ENCODE data around the gene USP15. TPM values are rescaled to one million over a fixed set of nuclear protein-coding genes. Genes with fewer than 3 reads are reported as not detected.

USP15 gene
- total and polyA plus RNA-seq, 2 of the 8 experiments (the other 6 are each of a cell fraction or from before 2014, with no cell fraction given): 12.7 to 38.6 TPM

- Histone ChIP-seq H3K4me3 (ENCODE audit: extremely low read depth in 1 of 4, insufficient read depth in 2 of 4, low read depth in 3 of 4, low read length in 4 of 4) (no peak overlapping the region), H3K9ac (replicated peaks in 1 of 4; ENCODE audit: extremely low read depth in 1 of 4, low read depth in 3 of 4, low read length in 3 of 4) (no peak overlapping the region), H4K5ac (ENCODE audit: insufficient read length, low read depth, low read length) (no peak overlapping the region), H3K4me2 (ENCODE audit: insufficient read depth in 1 of 2, low read depth in 2 of 2, low read length in 2 of 2) (no peak overlapping the region), H3K9me3 (ENCODE audit: insufficient read depth in 2 of 2, low read depth in 1 of 2, low read length in 1 of 2) (no peaks in the 10 kb centered on the region; a peak in 1 of 4 replicates), H3K4ac (replicated peaks; ENCODE audit: insufficient read length, low read depth, low read length) (no peak overlapping the region), H4K8ac (ENCODE audit: extremely low read depth, insufficient read depth, low read length) (no peak overlapping the region), H3K36me3 (ENCODE audit: control insufficient read depth in 2 of 4, insufficient read depth in 4 of 4, low read length in 3 of 4) (peaks cover 0 to 11% (median 5%) of the 10 kb centered on the region in 4 experiments; a peak in 3 of 8 replicates), H2BK15ac (ENCODE audit: low read length) (no peak overlapping the region), H2AFZ (ENCODE audit: low read length) (no peak overlapping the region), H2BK20ac (ENCODE audit: low read length) (no peak overlapping the region), H3K4me1 (replicated peaks in 1 of 4; ENCODE audit: control insufficient read depth in 3 of 4, insufficient read depth in 4 of 4, low read length in 3 of 4) (no peaks in the 10 kb centered on the region), H3K79me2 (ENCODE audit: control insufficient read depth in 1 of 2, insufficient read depth in 2 of 2, low read length in 2 of 2) (no peaks in the 10 kb centered on the region), H2BK5ac (ENCODE audit: low read depth, low read length) (no peak overlapping the region), H2BK12ac (ENCODE audit: low read depth, low read length) (no peak overlapping the region), H3K14ac (ENCODE audit: insufficient read length) (no peak overlapping the region), H2BK120ac (replicated peaks; ENCODE audit: low read depth, low read length) (no peak overlapping the region), H4K20me1 (replicated peaks in 1 of 2; ENCODE audit: control insufficient read depth in 1 of 2, insufficient read depth in 2 of 2, low read length in 2 of 2) (no peaks in the 10 kb centered on the region), H3K23ac (ENCODE audit: insufficient read length) (no peak overlapping the region), H3K27me3 (replicated peaks in 1 of 4; ENCODE audit: control insufficient read depth in 3 of 4, extremely low read depth in 1 of 4, insufficient read depth in 3 of 4, low read length in 3 of 4) (no peaks in the 10 kb centered on the region), H3K56ac (replicated peaks; ENCODE audit: insufficient read length, low read depth, low read length) (no peak overlapping the region), H3K27ac (ENCODE audit: low read depth, low read length) (no peak overlapping the region), H2AK5ac (ENCODE audit: low read depth, low read length) (no peak overlapping the region), H3K18ac (ENCODE audit: extremely low read depth, low read length) (no peak overlapping the region), H3K79me1 (ENCODE audit: low read depth, low read length) (no peaks in the 10 kb centered on the region), H4K91ac (replicated peaks; ENCODE audit: insufficient read length, low read length) (no peak overlapping the region), H3K23me2 (ENCODE audit: low read depth, low read length) (no peaks in the 10 kb centered on the region)
- POLR2A ChIA-PET (ENCODE audit: partially characterized antibody): no interaction called here
- CTCF ChIA-PET (ENCODE audit: partially characterized antibody): no interaction called here
- WGBS, 2 experiments (ENCODE audit: extremely low coverage in 1 of 2, insufficient coverage in 1 of 2, insufficient read length in 1 of 2, insufficient replicate concordance in 2 of 2, low coverage in 1 of 2, low lambda C conversion rate in 2 of 2, missing lambda C conversion rate in 1 of 2): 90% methylated on average over 3 of the region's 3 CpGs; no CpG with 5 or more reads in 1 of the 2 experiments
- no peak for DNase-seq (ENCODE audit: low read depth in 1 of 2, low spot score in 2 of 2)
- no peak for FAIRE-seq
- TF ChIP-seq RBBP5 (IDR thresholded peaks at IDR 0.05; ENCODE audit: borderline replicate concordance, low read depth, low read length) (no peak), POLR2A (IDR thresholded peaks at IDR 0.05; ENCODE audit: control extremely low read depth in 1 of 2, low read depth in 2 of 2, low read length in 2 of 2) (no peak), BRCA1 (IDR thresholded peaks at IDR 0.05; ENCODE audit: low read depth, low read length) (no peak), SIX5 (IDR thresholded peaks at IDR 0.05; ENCODE audit: low read depth, low read length) (no peak), TCF12 (IDR thresholded peaks at IDR 0.05; ENCODE audit: low read depth, low read length) (no peak), JUN (IDR thresholded peaks at IDR 0.05; ENCODE audit: low read depth, low read length) (no peak), ZNF274 (IDR thresholded peaks at IDR 0.05; ENCODE audit: borderline replicate concordance, extremely low read depth, low read length) (no peak), CBX8 (IDR thresholded peaks at IDR 0.05; ENCODE audit: borderline replicate concordance, low read depth, low read length) (no peak), SP1 (IDR thresholded peaks at IDR 0.05; ENCODE audit: low read depth, low read length) (no peak), SP2 (IDR thresholded peaks at IDR 0.05; ENCODE audit: low read length) (no peak), TAF7 (optimal IDR thresholded peaks at IDR 0.05; ENCODE audit: borderline replicate concordance, low read depth, low read length) (no peak), CTBP2 (IDR thresholded peaks at IDR 0.05; ENCODE audit: borderline replicate concordance, insufficient read depth, insufficient read length, low read length) (no peak), NRF1 (IDR thresholded peaks at IDR 0.05; ENCODE audit: low read depth, low read length) (no peak), POLR2AphosphoS5 (IDR thresholded peaks at IDR 0.05; ENCODE audit: low read depth, low read length) (no peak), SRF (IDR thresholded peaks at IDR 0.05; ENCODE audit: low read depth, low read length) (no peak)
- TF ChIP-seq, protein P1, sequence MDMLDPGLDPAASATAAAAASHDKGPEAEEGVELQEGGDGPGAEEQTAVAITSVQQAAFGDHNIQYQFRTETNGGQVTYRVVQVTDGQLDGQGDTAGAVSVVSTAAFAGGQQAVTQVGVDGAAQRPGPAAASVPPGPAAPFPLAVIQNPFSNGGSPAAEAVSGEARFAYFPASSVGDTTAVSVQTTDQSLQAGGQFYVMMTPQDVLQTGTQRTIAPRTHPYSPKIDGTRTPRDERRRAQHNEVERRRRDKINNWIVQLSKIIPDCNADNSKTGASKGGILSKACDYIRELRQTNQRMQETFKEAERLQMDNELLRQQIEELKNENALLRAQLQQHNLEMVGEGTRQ (IDR thresholded peaks at IDR 0.05; ENCODE audit: low read length): no peak
Observed at GRCh38 chr12:62308201-62308600, 48.0 kb downstream of the USP15 start.

All from H1 (cell line).